K562 (cell line): Measurements from ENCODE around the gene SENP1. TPM values are rescaled to one million over a fixed set of nuclear protein-coding genes. Genes with fewer than 3 reads are reported as not detected.

Experiments
- ATAC-seq: fragments of 200-7000 bp; cut with Tn5 transposase; 3 replicates; pipeline ENCODE4 v1.9.1; 2020; ENCODE audit warnings: moderate library complexity
- BruUV-seq: library from RNA; stranded (reverse); fragments of 400-500 nt; replicated peaks from 2 replicates; lab custom pipeline; 2021; lab: Mats Ljungman, UMichigan
- CTCF ChIA-PET: fragments of 300-600 bp; formaldehyde crosslinking; extraction: SDS; loops from one replicate; lab custom pipeline; 2021; ENCODE audit warnings: low intra/inter-chr PET ratio; lab: Yijun Ruan, JAX
- POLR2A ChIA-PET: fragments of 300-600, 350-650 bp; sonication (Branson Sonifier 250); formaldehyde crosslinking; extraction: SDS; loops from one replicate; lab custom pipeline; 2021; ENCODE audit warnings: antibody characterized with exemption, inconsistent platforms; lab: Yijun Ruan, JAX
- DNase-seq, 4 experiments: peaks; one replicate each; pipeline versions ENCODE4 v3.0.0 to v3.0.0-alpha.2; 2011 to 2018; ENCODE audit warnings: low spot score in 3 of 4, mixed read lengths in 3 of 4; ENCODE audit errors: extremely low read depth in 1 of 4
- FAIRE-seq: peaks from 2 replicates; lab custom pipeline; 2011; peaks lifted over from hg19 to GRCh38; lab: Jason Lieb, UNC
- H2AFZ ChIP-seq: 2 replicates; pipeline ENCODE4 v1.6.0; 2011; ENCODE audit warnings: low read depth, low read length, control low read depth, inconsistent platforms
- H3K27ac ChIP-seq: fragments of 200-600 bp; 3 replicates; pipeline ENCODE4 v1.8.0; 2011; ENCODE audit warnings: low read depth, mild to moderate bottlenecking, control low read depth, inconsistent platforms, low read length, moderate library complexity, mixed read lengths; ENCODE audit errors: extremely low read depth
- H3K27me3 ChIP-seq, 2 experiments: fragments of 300-600 bp in 1 of 2; 2 replicates in 1 of 2; 3 replicates in 1 of 2; pipeline versions ENCODE4 v1.6.0 to v1.8.0; 2011; ENCODE audit warnings: inconsistent platforms in 2 of 2, low read length in 2 of 2, mild to moderate bottlenecking in 1 of 2, mixed read lengths in 1 of 2, moderate library complexity in 1 of 2; ENCODE audit not compliant: control insufficient read depth in 2 of 2, insufficient read depth in 2 of 2
- H3K36me3 ChIP-seq: fragments of 300-600 bp; 3 replicates; pipeline ENCODE4 v1.8.0; 2011; ENCODE audit warnings: mild to moderate bottlenecking, low read length, inconsistent platforms; ENCODE audit not compliant: control insufficient read depth, insufficient read depth
- H3K4me1 ChIP-seq, 2 experiments: fragments of 200-600 bp in 1 of 2; replicated peaks in 1 of 2; 2 replicates in 1 of 2; 3 replicates in 1 of 2; pipeline versions ENCODE4 v1.5.1 to v1.8.0; 2011; ENCODE audit warnings: inconsistent platforms in 2 of 2, low read length in 2 of 2, mild to moderate bottlenecking in 1 of 2, mixed read lengths in 1 of 2, moderate library complexity in 1 of 2; ENCODE audit not compliant: control insufficient read depth in 2 of 2, insufficient read depth in 2 of 2
- H3K4me2 ChIP-seq: 2 replicates; pipeline ENCODE4 v1.6.1; 2011; ENCODE audit warnings: low read length, control low read depth, inconsistent platforms, mixed read lengths; ENCODE audit not compliant: insufficient read depth
- H3K4me3 ChIP-seq: fragments of 200-600 bp; sonication (generic), shearing (Covaris generic); 2 replicates; pipeline ENCODE4 v1.5.1; 2016; ENCODE audit warnings: control low read depth, inconsistent platforms
- H3K79me2 ChIP-seq: fragments of 200-600 bp; 3 replicates; pipeline ENCODE4 v1.8.0; 2011; ENCODE audit warnings: low read length, inconsistent platforms; ENCODE audit not compliant: control insufficient read depth, insufficient read depth
- H3K9ac ChIP-seq, 2 experiments: 2 replicates each; pipeline versions ENCODE4 v1.6.0 to v1.6.1; 2011; ENCODE audit warnings: low read depth in 2 of 2, low read length in 2 of 2, control low read depth in 1 of 2, inconsistent platforms in 1 of 2, mild to moderate bottlenecking in 1 of 2, mixed read lengths in 1 of 2; ENCODE audit not compliant: insufficient read depth in 1 of 2
- H3K9me1 ChIP-seq: one replicate; pipeline ENCODE4 v1.6.0; 2011; ENCODE audit warnings: inconsistent platforms, mild to moderate bottlenecking, low read length, moderate library complexity; ENCODE audit not compliant: control insufficient read depth, insufficient read depth
- H3K9me3 ChIP-seq: replicated peaks from 2 replicates; pipeline ENCODE4 v1.5.1; 2011; ENCODE audit warnings: low read depth, low read length, inconsistent platforms; ENCODE audit not compliant: control insufficient read depth, insufficient read depth
- H4K20me1 ChIP-seq: replicated peaks from 2 replicates; pipeline ENCODE4 v1.6.1; 2011; ENCODE audit warnings: low read length, inconsistent platforms, mixed read lengths; ENCODE audit not compliant: control insufficient read depth, insufficient read depth
- NRF1 ChIP-seq, 2 experiments: fragments of 450-650 bp; IDR thresholded peaks in 1 of 2; conservative IDR thresholded peaks in 1 of 2; 2 replicates each; pipeline ENCODE4 v1.6.1; 2014; ENCODE audit warnings: mild to moderate bottlenecking in 2 of 2
- ZBTB1 ChIP-seq: sonication (generic); formaldehyde crosslinking; IDR thresholded peaks from 2 replicates; pipeline ENCODE4 v1.8.1; 2023; ENCODE audit warnings: missing genetic modification reagents, low read depth, mild to moderate bottlenecking, borderline replicate concordance
- WGBS: fragments of 100-300 bp; shearing (Covaris generic); methylation state at CpG from one replicate; pipeline ENCODE4 v1.1.6; 2016; ENCODE audit warnings: low coverage, mixed read lengths; ENCODE audit not compliant: insufficient coverage; ENCODE audit errors: missing lambda C conversion rate; 5-methylcytosine and 5-hydroxymethylcytosine counted together
- in situ Hi-C: fragments of 300-500 bp; cut with MboI; formaldehyde crosslinking; loops from 4 replicates; pipeline ENCODE4 v1.15.0; 2018; ENCODE audit warnings: inconsistent platforms, mixed read lengths
- intact Hi-C: fragments of 100-400 bp; cut with micrococcal nuclease; formaldehyde crosslinking; loops from 2 replicates; pipeline ENCODE4 v1.14.2; 2022
- polyA plus RNA-seq, 8 experiments: library from polyadenylated mRNA; depleted of rRNA in 4 of 8; stranded (reverse) in 5 of 8; unstranded in 3 of 8; fragments of >200 nt; fragmentation: Nextera tagmentation in 2 of 8; fragmentation: Illumina TruSeq in 1 of 8; extraction: Ambion mirVana in 2 of 8; extraction: Trizol in 1 of 8; gene quantifications; 2 replicates each; pipeline versions ENCODE4 v1.2.1 to v1.2.3, GENCODE V29; 2011 to 2014; ENCODE audit warnings: inconsistent platforms in 1 of 8, missing spikeins in 1 of 8
- total RNA-seq, 7 experiments: library from RNA; depleted of rRNA in 6 of 7; stranded (reverse); fragments of >200 nt in 6 of 7; fragmentation: Illumina TruSeq in 2 of 7; extraction: Trizol in 2 of 7; gene quantifications; 2 replicates each; pipeline versions ENCODE4 v1.2.1 to v1.2.3, GENCODE V29; 2011 to 2021; ENCODE audit warnings: low replicate concordance in 1 of 7

SENP1 gene
- total and polyA plus RNA-seq, 9 of the 15 experiments (the other 6 are each of a cell fraction or from before 2014, with no cell fraction given): 15.5 to 59.0 (median 36.3) TPM

DNA sequence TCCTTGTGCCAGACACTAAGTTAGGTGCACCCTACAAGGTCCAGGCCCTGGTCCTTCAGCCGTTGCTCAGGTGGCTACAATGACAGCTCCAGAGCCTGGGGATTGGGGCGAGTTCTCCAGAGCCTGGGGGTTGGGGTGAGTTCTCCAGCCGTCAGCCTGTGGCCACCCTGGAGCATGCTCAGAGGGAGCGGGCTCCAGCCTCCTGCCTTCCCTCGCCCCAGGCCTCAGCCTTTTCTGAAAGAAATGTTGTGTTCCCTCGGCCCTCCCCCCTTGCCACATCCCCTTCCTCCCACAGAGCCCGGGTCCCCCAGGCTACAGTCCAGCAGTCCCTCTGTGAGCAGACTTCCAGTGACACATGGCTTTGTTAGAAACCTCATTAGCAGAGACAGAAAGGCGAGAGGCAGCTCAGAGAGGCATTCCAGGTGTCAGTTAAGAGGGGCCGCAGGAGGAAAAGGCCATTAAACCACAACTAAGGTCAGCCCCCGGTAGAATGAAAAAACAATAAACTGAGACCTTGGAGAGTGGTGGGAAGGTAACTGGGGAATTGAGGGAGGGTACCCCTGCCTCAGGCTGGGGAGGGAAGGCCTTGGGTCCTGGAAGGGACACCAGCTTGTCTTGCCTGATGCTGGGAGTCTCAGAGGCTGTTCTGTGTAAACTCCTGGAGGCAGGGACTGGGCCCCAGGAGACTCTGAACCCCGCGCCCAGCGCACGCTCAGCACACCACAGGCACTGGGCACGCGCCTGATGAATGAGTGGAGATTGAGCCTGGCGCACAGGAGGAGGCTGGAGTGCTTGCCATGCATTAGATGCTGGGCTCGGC lies 78.5 kb downstream of the SENP1 start:
- Histone ChIP-seq H3K4me2 (no peak overlapping the region), H4K20me1 (no peaks in the 10 kb centered on the region), H3K4me3 (no peak overlapping the region), H3K27me3 (peaks cover 3 to 13% of the 10 kb centered on the region in 2 experiments; a peak in 4 of 5 replicates), H3K27ac (no peak overlapping the region), H3K9me3 (no peaks in the 10 kb centered on the region), H3K36me3 (no peaks in the 10 kb centered on the region), H3K4me1 (peaks cover 8 to 17% of the 10 kb centered on the region in 2 experiments), H3K79me2 (no peaks in the 10 kb centered on the region), H2AFZ (no peak overlapping the region; the same call in 1 of the 2 replicates), H3K9me1 (no peaks in the 10 kb centered on the region), H3K9ac (no peak overlapping the region)
- CTCF ChIA-PET: no interaction called here
- POLR2A ChIA-PET: interaction anchor here (1.1 kb wide), 2 partner anchors 10 to 28 kb away, joined by 3 to 4 read pairs; no protein-coding TSS in a partner anchor
- BruUV-seq: no TSS peak
- WGBS: 46% methylated on average over 17 of the region's 18 CpGs
- TF ChIP-seq NRF1 (conservative IDR thresholded peaks at IDR 0.05 in 1 of 2, IDR thresholded peaks at IDR 0.05 in 1 of 2) (peak; percentile 38 to 53; a peak in 3 of 4 replicates), ZBTB1 (no peak)
- intact Hi-C loops: no loop called here
- in situ Hi-C loops: no loop called here
- FAIRE-seq (no peak), DNase-seq (no peak), ATAC-seq (no peak)
